ENCODE measurements around the gene RAP1GDS1.

RAP1GDS1 gene

GRCh38 chr4:98394134-98394533 lies 132.9 kb downstream of the RAP1GDS1 start (continued):
- TF ChIP-seq POU6F1 (CRISPR knock-in tag; IDR thresholded peaks at IDR 0.05; ENCODE audit: borderline replicate concordance, low read depth) (no peak), RARB (CRISPR knock-in tag; IDR thresholded peaks at IDR 0.05) (no peak), ARNTL (CRISPR knock-in tag; IDR thresholded peaks at IDR 0.05; ENCODE audit: borderline replicate concordance, low read depth) (no peak), ZNF565 (CRISPR knock-in tag; conservative IDR thresholded peaks at IDR 0.05; ENCODE audit: low read depth) (no peak)

- TF ChIP-seq PATZ1 (CRISPR knock-in tag; IDR thresholded peaks at IDR 0.05; ENCODE audit: borderline replicate concordance) (no peak), PPARA (CRISPR knock-in tag; IDR thresholded peaks at IDR 0.05; ENCODE audit: borderline replicate concordance) (no peak)
- ATAC-seq: no peak
Measured at GRCh38 chr4:98399915-98400314, 138.7 kb downstream of the RAP1GDS1 start.

GRCh38 chr4:98406819-98407218 lies 145.6 kb downstream of the RAP1GDS1 start:
- ATAC-seq: no peak
- TF ChIP-seq ISL1 (CRISPR knock-in tag; IDR thresholded peaks at IDR 0.05): no peak
- TF ChIP-seq ESRRG (CRISPR knock-in tag; IDR thresholded peaks at IDR 0.05): no peak
- no peak for TF ChIP-seq PATZ1 (CRISPR knock-in tag; IDR thresholded peaks at IDR 0.05; ENCODE audit: borderline replicate concordance)
- no peak for TF ChIP-seq POU6F1 (CRISPR knock-in tag; IDR thresholded peaks at IDR 0.05; ENCODE audit: borderline replicate concordance, low read depth)
- TF ChIP-seq ZNF565 (CRISPR knock-in tag; conservative IDR thresholded peaks at IDR 0.05; ENCODE audit: low read depth): no peak
- no peak for TF ChIP-seq TSHZ2 (CRISPR knock-in tag; IDR thresholded peaks at IDR 0.05)
- no peak for TF ChIP-seq OSR1 (CRISPR knock-in tag; IDR thresholded peaks at IDR 0.05)
- no peak for TF ChIP-seq CSDC2 (CRISPR knock-in tag; IDR thresholded peaks at IDR 0.05)
- TF ChIP-seq BACH2 (CRISPR knock-in tag; IDR thresholded peaks at IDR 0.05; ENCODE audit: borderline replicate concordance): no peak
- TF ChIP-seq CREB5 (CRISPR knock-in tag; IDR thresholded peaks at IDR 0.05; ENCODE audit: low read depth): no peak
- TF ChIP-seq TOX (CRISPR knock-in tag; IDR thresholded peaks at IDR 0.05; ENCODE audit: borderline replicate concordance): no peak

GRCh38 chr4:98411731-98412130 lies 150.5 kb downstream of the RAP1GDS1 start:
- ATAC-seq: no peak
- TF ChIP-seq GLIS3 (CRISPR knock-in tag; IDR thresholded peaks at IDR 0.05): no peak
- TF ChIP-seq TSHZ2 (CRISPR knock-in tag; IDR thresholded peaks at IDR 0.05): no peak
- TF ChIP-seq ZNF70 (CRISPR knock-in tag; IDR thresholded peaks at IDR 0.05): no peak
- no peak for TF ChIP-seq ZNF565 (CRISPR knock-in tag; conservative IDR thresholded peaks at IDR 0.05; ENCODE audit: low read depth)
- no peak for TF ChIP-seq ZNF8 (CRISPR knock-in tag; IDR thresholded peaks at IDR 0.05)
- no peak for TF ChIP-seq CSDC2 (CRISPR knock-in tag; IDR thresholded peaks at IDR 0.05)
- TF ChIP-seq ZFP30 (CRISPR knock-in tag; IDR thresholded peaks at IDR 0.05): no peak
- TF ChIP-seq PPARA (CRISPR knock-in tag; IDR thresholded peaks at IDR 0.05; ENCODE audit: borderline replicate concordance): no peak
- TF ChIP-seq POU6F1 (CRISPR knock-in tag; IDR thresholded peaks at IDR 0.05; ENCODE audit: borderline replicate concordance, low read depth): no peak

Measured in SK-N-SH treated with all-trans-retinoic acid at 6 μM for 48 hours (cell line).